ENCODE results near the gene TMEM135.

GRCh38 chr11:87005569-87005921, 32.2 kb upstream of the TMEM135 start:
- TF ChIP-seq CTCF (IDR thresholded peaks at IDR 0.05) = no peak
- TF ChIP-seq EZH2 (IDR thresholded peaks at IDR 0.05) = no peak
- no peak for TF ChIP-seq EZH2phosphoT487 (IDR thresholded peaks at IDR 0.05)

All from neural progenitor cell (in vitro differentiated cells).